H1 (cell line): ENCODE measurements around the gene CNGB1. TPM values are rescaled to one million over a fixed set of nuclear protein-coding genes. Genes with fewer than 3 reads are reported as not detected.

ENCODE experiments used
- CTCF ChIA-PET: fragments of 300-600 bp; sonication (Branson Sonifier 250); formaldehyde crosslinking; loops from one replicate; lab custom pipeline; 2021; ENCODE audit not compliant: partially characterized antibody; lab: Charles Lee
- POLR2A ChIA-PET: fragments of 300-600 bp; sonication (Branson Sonifier 250); formaldehyde crosslinking; loops from one replicate; lab custom pipeline; 2021; ENCODE audit warnings: inconsistent platforms; ENCODE audit not compliant: partially characterized antibody; lab: Charles Lee
- DNase-seq, 2 experiments: peaks; one replicate each; pipeline versions ENCODE4 v3.0.0 to v3.0.0-alpha.2; 2010 to 2022; ENCODE audit warnings: low spot score in 2 of 2, low read depth in 1 of 2, mixed read lengths in 1 of 2
- FAIRE-seq: peaks from 2 replicates; lab custom pipeline; 2011; peaks lifted over from hg19 to GRCh38; lab: Jason Lieb, UNC
- H2AFZ ChIP-seq: 2 replicates; pipeline ENCODE4 v1.8.1; 2012; ENCODE audit warnings: low read length, inconsistent platforms
- H2AK5ac ChIP-seq: 2 replicates; pipeline ENCODE4 v1.6.1; 2013; ENCODE audit warnings: low read depth, low read length
- H2BK120ac ChIP-seq: replicated peaks from 2 replicates; pipeline ENCODE3; 2013; ENCODE audit warnings: low read depth, low read length, inconsistent platforms
- H2BK12ac ChIP-seq: 2 replicates; pipeline ENCODE4 v1.6.1; 2013; ENCODE audit warnings: low read depth, low read length
- H2BK15ac ChIP-seq: 2 replicates; pipeline ENCODE4 v1.6.1; 2013; ENCODE audit warnings: low read length
- H2BK20ac ChIP-seq: 2 replicates; pipeline ENCODE4 v1.6.1; 2013; ENCODE audit warnings: low read length
- H2BK5ac ChIP-seq: 2 replicates; pipeline ENCODE4 v1.6.1; 2013; ENCODE audit warnings: low read depth, low read length
- H3K14ac ChIP-seq: 2 replicates; pipeline ENCODE4 v1.6.1; 2013; ENCODE audit warnings: inconsistent platforms; ENCODE audit not compliant: insufficient read length
- H3K18ac ChIP-seq: 2 replicates; pipeline ENCODE4 v1.6.1; 2013; ENCODE audit warnings: low read length; ENCODE audit errors: extremely low read depth
- H3K23ac ChIP-seq: 2 replicates; pipeline ENCODE4 v1.6.1; 2013; ENCODE audit warnings: inconsistent platforms; ENCODE audit not compliant: insufficient read length
- H3K23me2 ChIP-seq: 2 replicates; pipeline ENCODE4 v1.6.1; 2013; ENCODE audit warnings: low read depth, low read length
- H3K27ac ChIP-seq: 2 replicates; pipeline ENCODE4 v1.6.1; 2011; ENCODE audit warnings: low read depth, low read length, inconsistent platforms
- H3K27me3 ChIP-seq, 4 experiments: replicated peaks in 1 of 4; 1 replicate in 1 of 4; 2 replicates in 3 of 4; pipeline versions ENCODE4 v1.6.1 to v1.8.1; 2011 to 2013; ENCODE audit warnings: low read length in 3 of 4, mild to moderate bottlenecking in 3 of 4, inconsistent platforms in 2 of 4, mixed read lengths in 2 of 4, moderate library complexity in 1 of 4; ENCODE audit not compliant: control insufficient read depth in 3 of 4, insufficient read depth in 3 of 4; ENCODE audit errors: extremely low read depth in 1 of 4
- H3K36me3 ChIP-seq, 4 experiments: 2 replicates each; pipeline versions ENCODE4 v1.6.1 to v1.8.1; 2011 to 2013; ENCODE audit warnings: mild to moderate bottlenecking in 4 of 4, low read length in 3 of 4, moderate library complexity in 2 of 4, control low read depth in 1 of 4, inconsistent platforms in 1 of 4; ENCODE audit not compliant: insufficient read depth in 4 of 4, control insufficient read depth in 2 of 4
- H3K4ac ChIP-seq: replicated peaks from 2 replicates; pipeline ENCODE3; 2013; ENCODE audit warnings: low read length, low read depth, mixed read lengths, inconsistent platforms; ENCODE audit not compliant: insufficient read length
- H3K4me1 ChIP-seq, 4 experiments: replicated peaks in 1 of 4; 1 replicate in 1 of 4; 2 replicates in 3 of 4; pipeline versions ENCODE4 v1.6.1 to v1.8.1; 2011 to 2013; ENCODE audit warnings: low read length in 3 of 4, inconsistent platforms in 2 of 4, mixed read lengths in 1 of 4; ENCODE audit not compliant: insufficient read depth in 4 of 4, control insufficient read depth in 3 of 4
- H3K4me2 ChIP-seq, 2 experiments: 2 replicates each; pipeline versions ENCODE4 v1.6.1 to v1.8.1; 2011 to 2013; ENCODE audit warnings: low read depth in 2 of 2, low read length in 2 of 2, control low read depth in 1 of 2, inconsistent platforms in 1 of 2, mild to moderate bottlenecking in 1 of 2; ENCODE audit not compliant: insufficient read depth in 1 of 2
- H3K4me3 ChIP-seq, 4 experiments: fragments of 200-600, 300-600 bp in 1 of 4; sonication (generic), shearing (Covaris generic), sonication (Bioruptor Twin) in 1 of 4; 2 replicates each; pipeline versions ENCODE4 v1.5.1 to v1.8.1; 2011 to 2016; ENCODE audit warnings: low read length in 4 of 4, low read depth in 3 of 4, control low read depth in 2 of 4, inconsistent platforms in 2 of 4, mild to moderate bottlenecking in 2 of 4, mixed read lengths in 1 of 4, moderate library complexity in 1 of 4; ENCODE audit not compliant: insufficient read depth in 2 of 4; ENCODE audit errors: extremely low read depth in 1 of 4
- H3K56ac ChIP-seq: replicated peaks from 2 replicates; pipeline ENCODE3; 2013; ENCODE audit warnings: low read depth, mild to moderate bottlenecking, mixed read lengths, low read length, inconsistent platforms; ENCODE audit not compliant: insufficient read length
- H3K79me1 ChIP-seq: 2 replicates; pipeline ENCODE4 v1.6.1; 2013; ENCODE audit warnings: low read depth, low read length, control low read depth
- H3K79me2 ChIP-seq, 2 experiments: 2 replicates each; pipeline versions ENCODE4 v1.6.1 to v1.8.1; 2012 to 2013; ENCODE audit warnings: low read length in 2 of 2, mild to moderate bottlenecking in 2 of 2, inconsistent platforms in 1 of 2; ENCODE audit not compliant: insufficient read depth in 2 of 2, control insufficient read depth in 1 of 2
- H3K9ac ChIP-seq, 4 experiments: replicated peaks in 1 of 4; 1 replicate in 1 of 4; 2 replicates in 3 of 4; pipeline versions ENCODE4 v1.6.1 to v1.8.1; 2011 to 2013; ENCODE audit warnings: low read depth in 3 of 4, low read length in 3 of 4, control low read depth in 2 of 4, mild to moderate bottlenecking in 2 of 4, moderate library complexity in 2 of 4, inconsistent platforms in 1 of 4; ENCODE audit errors: extremely low read depth in 1 of 4
- H3K9me3 ChIP-seq, 2 experiments: 2 replicates each; pipeline versions ENCODE4 v1.6.1 to v1.8.1; 2012 to 2013; ENCODE audit warnings: mild to moderate bottlenecking in 2 of 2, moderate library complexity in 2 of 2, control low read depth in 1 of 2, inconsistent platforms in 1 of 2, low read depth in 1 of 2, low read length in 1 of 2, mixed read lengths in 1 of 2; ENCODE audit not compliant: insufficient read depth in 2 of 2
- H4K20me1 ChIP-seq, 2 experiments: replicated peaks in 1 of 2; 2 replicates each; pipeline versions ENCODE3 to v1.8.1; 2011 to 2013; ENCODE audit warnings: inconsistent platforms in 2 of 2, low read length in 2 of 2, mild to moderate bottlenecking in 1 of 2; ENCODE audit not compliant: insufficient read depth in 2 of 2, control insufficient read depth in 1 of 2
- H4K5ac ChIP-seq: 2 replicates; pipeline ENCODE4 v1.6.1; 2013; ENCODE audit warnings: low read length, low read depth, mixed read lengths, inconsistent platforms; ENCODE audit not compliant: insufficient read length
- H4K8ac ChIP-seq: 2 replicates; pipeline ENCODE4 v1.8.0; 2013; ENCODE audit warnings: mild to moderate bottlenecking, moderate library complexity, low read length, inconsistent platforms; ENCODE audit not compliant: insufficient read depth; ENCODE audit errors: extremely low read depth
- H4K91ac ChIP-seq: replicated peaks from 2 replicates; pipeline ENCODE3; 2013; ENCODE audit warnings: low read length, mixed read lengths, inconsistent platforms; ENCODE audit not compliant: insufficient read length
- ATF2 ChIP-seq: IDR thresholded peaks from 2 replicates; pipeline ENCODE4 v1.6.1; 2012; ENCODE audit warnings: low read length, inconsistent platforms
- BRCA1 ChIP-seq: IDR thresholded peaks from 2 replicates; pipeline ENCODE4 v1.6.1; 2012; ENCODE audit warnings: low read depth, low read length, improper control_type of control experiment
- CHD1 ChIP-seq: IDR thresholded peaks from 2 replicates; pipeline ENCODE4 v1.6.1; 2012; ENCODE audit warnings: low read depth, low read length, improper control_type of control experiment
- CTBP2 ChIP-seq: IDR thresholded peaks from 2 replicates; pipeline ENCODE4 v1.7.0; 2011; ENCODE audit warnings: borderline replicate concordance, mild to moderate bottlenecking, moderate library complexity, mixed read lengths, low read length; ENCODE audit not compliant: insufficient read depth, insufficient read length
- EP300 ChIP-seq, 2 experiments: IDR thresholded peaks; 1 replicate in 1 of 2; 2 replicates in 1 of 2; pipeline ENCODE4 v1.6.1; 2011 to 2012; ENCODE audit warnings: low read depth in 2 of 2, low read length in 2 of 2, mild to moderate bottlenecking in 2 of 2, borderline replicate concordance in 1 of 2, inconsistent platforms in 1 of 2, moderate library complexity in 1 of 2
- HDAC2 ChIP-seq, 2 experiments: fragments of 300-600 bp in 1 of 2; sonication (generic) in 1 of 2; IDR thresholded peaks; 2 replicates each; pipeline ENCODE4 v1.6.1; 2011 to 2012; ENCODE audit warnings: low read depth in 2 of 2, low read length in 2 of 2, mild to moderate bottlenecking in 2 of 2, moderate library complexity in 2 of 2, borderline replicate concordance in 1 of 2, inconsistent platforms in 1 of 2
- NANOG ChIP-seq: IDR thresholded peaks from 2 replicates; pipeline ENCODE4 v1.6.1; 2011; ENCODE audit warnings: low read length, low read depth, mild to moderate bottlenecking, inconsistent platforms; ENCODE audit not compliant: insufficient read depth, poor library complexity, severe bottlenecking
- SAP30 ChIP-seq: fragments of 300-600 bp; sonication (generic); IDR thresholded peaks from 2 replicates; pipeline ENCODE4 v1.7.1; 2012; ENCODE audit warnings: low read length, moderate library complexity, mild to moderate bottlenecking, inconsistent platforms; ENCODE audit not compliant: insufficient read depth, insufficient replicate concordance
- SIN3A ChIP-seq, 2 experiments: IDR thresholded peaks in 1 of 2; conservative IDR thresholded peaks in 1 of 2; 2 replicates each; pipeline ENCODE4 v1.6.1; 2011 to 2012; ENCODE audit warnings: low read length in 2 of 2, improper control_type of control experiment in 1 of 2, low read depth in 1 of 2, mild to moderate bottlenecking in 1 of 2
- SIRT6 ChIP-seq: IDR thresholded peaks from one replicate; pipeline ENCODE4 v1.7.1; 2012; ENCODE audit warnings: low read length, inconsistent platforms
- SP4 ChIP-seq: IDR thresholded peaks from 2 replicates; pipeline ENCODE4 v1.6.1; 2012; ENCODE audit warnings: low read length, inconsistent platforms
- WGBS, 2 experiments: shearing (Covaris generic) in 1 of 2; methylation state at CpG; one replicate each; pipeline versions ENCODE4 v1.1.6 to v1.1.7; 2013 to 2015; ENCODE audit warnings: low lambda C conversion rate in 2 of 2, mixed read lengths in 2 of 2, inconsistent platforms in 1 of 2, low coverage in 1 of 2, missing lambda C conversion rate in 1 of 2; ENCODE audit not compliant: insufficient replicate concordance in 2 of 2, insufficient coverage in 1 of 2, insufficient read length in 1 of 2; ENCODE audit errors: extremely low coverage in 1 of 2, missing lambda C conversion rate in 1 of 2; 5-methylcytosine and 5-hydroxymethylcytosine counted together
- polyA plus RNA-seq, 7 experiments: library from polyadenylated mRNA; depleted of rRNA in 3 of 7; stranded (reverse) in 5 of 7; unstranded in 2 of 7; fragments of >200 nt in 5 of 7; fragments of 200-250 nt in 2 of 7; gene quantifications; 1 replicate in 5 of 7; 2 replicates in 1 of 7; 4 replicates in 1 of 7; pipeline versions ENCODE4 v1.2.1 to v1.2.3, GENCODE V29; 2011 to 2013; ENCODE audit warnings: missing spikeins in 2 of 7, mixed read lengths in 2 of 7
- total RNA-seq: library from RNA; stranded (reverse); fragmentation: NEBNext Ultra II Directional; extraction: Animal tissue kit (Norgen Biotek cat#: 25700); gene quantifications from 2 replicates; pipeline ENCODE4 v1.2.1, GENCODE V29; 2021

CNGB1 gene
- total and polyA plus RNA-seq, 2 of the 8 experiments (the other 6 are each of a cell fraction or from before 2014, with no cell fraction given) = not detected

- H3K27me3 ChIP-seq = 0 out of 7 replicates have a peak, but pooled peaks cover 0 to 1% (median 0%) of the 10 kb centered on the region in 4 experiments
- H3K4me2 ChIP-seq = no peak overlapping the region
- H3K23ac ChIP-seq = no peak overlapping the region
- no peak overlapping the region for H3K4ac ChIP-seq
- no peak overlapping the region for H3K27ac ChIP-seq
- no peaks in the 10 kb centered on the region for H3K79me1 ChIP-seq
- H2BK12ac ChIP-seq = no peak overlapping the region
- CTCF ChIA-PET = interaction anchor here (1.1 kb wide), 1 partner anchor 40 kb away, joined by 4 read pairs; no protein-coding TSS in a partner anchor
- no peak overlapping the region for H2AFZ ChIP-seq
- H2BK120ac ChIP-seq = no peak overlapping the region
- no peak for FAIRE-seq
- no peaks in the 10 kb centered on the region for H3K9me3 ChIP-seq
- WGBS, 2 experiments = 84% methylated on average over 5 of the region's 5 CpGs; no CpG with 5 or more reads in 1 of the 2 experiments
- H3K36me3 ChIP-seq = no peaks in the 10 kb centered on the region
- H4K20me1 ChIP-seq = no peaks in the 10 kb centered on the region
- H3K9ac ChIP-seq = no peak overlapping the region
- no peak for DNase-seq
- POLR2A ChIA-PET = no interaction called here
- H2BK20ac ChIP-seq = no peak overlapping the region
- H4K91ac ChIP-seq = no peak overlapping the region
- no peak overlapping the region for H3K14ac ChIP-seq
- H2BK15ac ChIP-seq = no peak overlapping the region
- H3K18ac ChIP-seq = no peak overlapping the region
- H3K4me3 ChIP-seq = no peak overlapping the region
- no peak overlapping the region for H2AK5ac ChIP-seq
- no peak overlapping the region for H2BK5ac ChIP-seq
- no peaks in the 10 kb centered on the region for H3K23me2 ChIP-seq
- H4K5ac ChIP-seq = no peak overlapping the region
- H3K4me1 ChIP-seq = peaks cover 6 to 24% (median 12%) of the 10 kb centered on the region in 4 experiments
- no peak overlapping the region for H4K8ac ChIP-seq
- no peaks in the 10 kb centered on the region for H3K79me2 ChIP-seq
- no peak overlapping the region for H3K56ac ChIP-seq
- TF ChIP-seq SP4 (no peak), CTBP2 (no peak), NANOG (no peak), ATF2 (no peak), EP300 (IDR thresholded peaks at IDR 0.05; ENCODE audit: borderline replicate concordance in 1 of 2, low read depth in 2 of 2, low read length in 2 of 2) (no peak), BRCA1 (no peak), SIN3A (conservative IDR thresholded peaks at IDR 0.05 in 1 of 2, IDR thresholded peaks at IDR 0.05 in 1 of 2; ENCODE audit: low read depth in 1 of 2, low read length in 2 of 2) (no peak), SAP30 (no peak), HDAC2 (IDR thresholded peaks at IDR 0.05; ENCODE audit: borderline replicate concordance in 1 of 2, low read depth in 2 of 2, low read length in 2 of 2) (no peak), CHD1 (no peak), SIRT6 (no peak)
Observed at GRCh38 chr16:57842601-57843000, 128.3 kb downstream of the CNGB1 start.
